HG03442 (cell line): ENCODE measurements around the gene RNASEH2A.

Source experiments
- ATAC-seq: cut with Tn5 transposase; IDR thresholded peaks from one replicate; pipeline ENCODE4 v1.9.1; 2021; ENCODE audit warnings: mild to moderate bottlenecking, moderate library complexity; ENCODE audit not compliant: unreplicated experiment

The RNASEH2A gene

GRCh38 chr19:12856653-12857052, 50.3 kb downstream of the RNASEH2A start:
- no peak for ATAC-seq

GRCh38 chr19:12858041-12858928, 51.9 kb downstream of the RNASEH2A start:
- no peak for ATAC-seq

GRCh38 chr19:12859546-12859945, 53.2 kb downstream of the RNASEH2A start:
- ATAC-seq = no peak
